HG03097 (cell line): ENCODE measurements around the gene KCP.

Source experiments
- ATAC-seq: cut with Tn5 transposase; IDR thresholded peaks from one replicate; pipeline ENCODE4 v1.9.1; 2021; ENCODE audit not compliant: unreplicated experiment, low FRiP score

KCP gene

DNA sequence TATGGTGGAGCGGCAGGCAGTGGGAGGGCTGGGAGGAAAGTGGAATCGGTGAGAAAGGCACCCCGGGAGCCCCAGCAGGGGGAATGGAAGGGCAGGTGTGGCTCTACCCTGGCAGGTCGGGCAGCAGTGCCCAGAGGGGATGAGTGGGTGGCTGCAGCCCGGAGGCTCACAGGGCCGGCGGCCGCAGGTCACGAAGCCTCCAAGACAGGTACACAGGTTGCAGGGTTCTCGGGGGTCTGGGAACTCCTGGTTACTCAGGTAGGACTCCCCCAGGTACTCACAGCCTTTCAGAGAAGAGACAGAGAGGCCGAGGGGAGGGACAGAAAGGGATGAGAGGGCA is 21.8 kb downstream of the KCP start:
- ATAC-seq: no peak

- no peak for ATAC-seq
Measured at GRCh38 chr7:128888039-128888755, 22.3 kb downstream of the KCP start.

GRCh38 chr7:128887169-128888038 is 23.1 kb downstream of the KCP start:
- no peak for ATAC-seq

GRCh38 chr7:128886391-128887168 is 23.9 kb downstream of the KCP start:
- ATAC-seq: no peak

DNA sequence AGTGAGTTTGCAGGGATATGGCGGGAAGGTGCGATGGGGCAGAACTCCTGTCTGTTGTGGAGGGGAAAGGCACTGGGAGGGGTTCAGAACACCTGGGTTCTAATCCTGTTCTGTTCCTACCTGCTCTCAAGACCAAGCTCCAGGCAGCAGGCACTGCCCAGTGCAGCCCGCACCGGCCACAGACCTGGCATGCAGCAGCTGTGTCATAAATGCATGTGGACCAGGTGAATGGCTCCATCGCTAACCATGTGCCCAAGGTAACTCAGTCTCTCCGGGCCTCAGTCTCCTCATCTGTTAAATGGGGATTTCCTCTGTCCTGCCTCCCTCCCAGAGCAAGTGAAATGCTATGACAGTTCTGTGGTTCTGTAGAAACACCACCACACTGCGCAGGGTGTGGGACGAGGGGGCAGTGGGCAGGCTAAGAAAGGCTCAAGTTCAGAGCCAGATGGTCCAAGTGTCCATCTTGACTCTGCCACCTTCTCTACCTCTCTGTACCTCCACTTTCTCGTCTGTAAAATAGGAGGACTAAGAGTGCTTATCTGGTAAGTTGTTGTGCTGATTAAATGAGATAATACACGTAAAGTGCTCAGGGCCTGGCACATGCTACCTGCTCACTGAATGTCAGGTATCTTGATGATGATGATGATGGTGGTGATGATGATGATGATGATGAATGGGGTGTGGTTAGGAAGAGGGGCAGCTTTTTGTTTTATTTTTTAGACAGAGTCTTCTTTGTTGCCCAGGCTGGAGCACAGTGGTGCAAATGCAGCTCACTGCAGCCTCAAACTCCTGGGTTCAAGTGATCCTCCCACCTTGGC is 24.9 kb downstream of the KCP start:
- no peak for ATAC-seq

GRCh38 chr7:128884561-128885369 is 25.7 kb downstream of the KCP start:
- no peak for ATAC-seq

DNA sequence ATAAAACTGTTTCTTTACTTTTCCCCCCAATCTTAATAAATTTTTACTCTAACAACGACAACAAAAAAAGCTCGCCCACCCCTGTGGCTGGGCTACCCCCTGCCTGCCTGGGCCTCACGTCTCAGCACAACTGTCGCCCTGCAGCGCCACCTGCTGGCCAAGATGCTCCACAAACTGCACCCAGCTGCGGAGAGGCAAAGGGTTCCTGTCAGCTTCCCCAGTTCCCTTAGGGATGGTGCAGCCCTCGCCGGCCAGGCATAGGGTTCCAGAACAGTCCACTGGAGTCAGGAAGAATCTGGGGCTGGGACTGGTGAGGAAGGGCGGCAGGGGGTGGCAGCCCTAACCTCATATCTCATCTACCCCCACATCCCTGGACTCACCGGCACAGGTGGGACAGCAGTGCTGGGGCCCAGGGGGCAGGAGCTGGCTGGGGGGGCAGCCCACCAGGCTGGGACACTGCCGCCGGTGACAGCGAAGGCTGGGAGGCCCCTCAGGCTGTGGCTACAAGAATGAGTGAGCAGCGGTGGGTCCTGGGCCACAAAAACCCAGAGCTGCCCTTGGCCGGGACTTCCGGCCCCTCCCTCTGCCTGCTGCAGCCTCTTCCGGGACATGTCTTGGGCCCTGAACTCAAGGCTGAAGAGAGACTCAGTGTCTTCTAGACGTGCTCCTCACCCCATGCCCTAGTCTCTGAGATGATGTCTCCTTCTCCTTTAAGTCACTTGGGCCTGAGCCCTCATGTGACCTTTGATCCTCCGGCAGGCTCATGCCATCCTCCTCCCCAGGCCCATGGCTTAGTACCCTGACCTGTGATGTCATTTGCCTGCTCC is 26.7 kb downstream of the KCP start:
- ATAC-seq: no peak

GRCh38 chr7:128882134-128882533 is 28.4 kb downstream of the KCP start:
- ATAC-seq: no peak

DNA sequence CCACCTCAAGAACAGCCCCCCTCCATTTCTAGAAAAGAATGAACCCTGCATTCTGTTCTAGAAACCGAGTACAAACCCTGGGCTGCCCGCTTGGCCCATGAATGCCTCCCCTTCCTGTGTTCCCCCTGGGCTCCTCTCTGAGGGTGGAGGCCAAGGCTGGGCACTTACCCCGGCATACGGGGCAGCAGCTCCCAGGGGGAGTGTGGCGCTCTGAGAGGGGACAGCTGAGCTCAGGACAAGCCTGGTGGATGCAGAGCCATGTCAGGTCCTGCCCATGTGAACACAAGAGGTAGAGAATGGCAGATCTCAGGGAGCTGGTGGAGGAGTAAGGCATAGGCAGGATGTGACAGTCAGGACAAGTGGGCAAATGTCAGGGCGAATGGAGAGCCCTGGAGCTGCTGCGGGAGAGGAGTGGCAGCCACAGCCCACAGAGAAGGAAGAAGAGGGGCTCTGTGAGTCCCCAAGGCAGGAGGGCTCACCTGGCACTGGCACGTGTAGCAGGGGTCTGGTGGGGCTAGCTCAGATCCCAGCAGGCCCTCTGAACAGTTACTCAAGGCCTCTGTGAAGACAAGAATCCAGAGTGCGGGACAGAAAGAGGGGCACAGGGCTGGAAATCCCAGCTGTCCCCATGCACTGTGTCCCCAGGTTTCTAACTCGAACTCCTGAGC is 28.9 kb downstream of the KCP start:
- ATAC-seq: no peak

DNA sequence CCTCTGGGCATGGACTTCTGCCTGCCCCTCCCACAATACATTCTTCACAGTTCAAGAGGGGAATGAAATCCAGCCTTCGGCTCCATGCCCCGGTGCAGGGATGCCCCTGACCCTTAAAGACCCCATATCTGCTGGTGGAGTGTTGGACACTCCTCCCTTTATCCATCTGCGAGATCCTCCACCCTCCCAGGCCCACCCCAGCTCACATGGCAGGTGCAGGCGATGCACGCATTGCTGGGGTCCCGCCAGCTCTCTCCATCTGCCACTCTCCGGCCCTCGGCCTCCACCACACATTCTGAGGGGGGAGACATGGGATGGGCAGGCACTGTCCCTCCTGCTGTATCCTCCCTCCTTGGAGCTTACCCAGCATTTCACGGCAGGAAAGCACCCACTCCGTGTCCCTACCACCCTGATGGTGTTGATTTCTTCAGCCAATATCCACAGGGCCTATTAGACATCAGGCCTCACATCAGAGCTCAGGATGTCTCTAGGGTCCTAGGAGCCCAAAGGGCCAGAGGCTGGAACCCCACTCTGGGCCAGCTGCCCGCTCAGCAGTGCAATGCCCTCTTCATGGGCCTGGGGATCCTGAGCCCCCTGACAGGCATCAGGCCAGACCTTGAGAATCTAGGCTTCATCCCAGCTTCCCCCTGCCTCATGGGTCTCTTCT is 29.6 kb downstream of the KCP start:
- ATAC-seq: no peak

- ATAC-seq: no peak
Measured at GRCh38 chr7:128879939-128880746, 30.4 kb downstream of the KCP start.

- no peak for ATAC-seq
Measured at GRCh38 chr7:128879461-128879938, 31.0 kb downstream of the KCP start.

- no peak for ATAC-seq
Measured at GRCh38 chr7:128878226-128879105, 32.0 kb downstream of the KCP start.

DNA sequence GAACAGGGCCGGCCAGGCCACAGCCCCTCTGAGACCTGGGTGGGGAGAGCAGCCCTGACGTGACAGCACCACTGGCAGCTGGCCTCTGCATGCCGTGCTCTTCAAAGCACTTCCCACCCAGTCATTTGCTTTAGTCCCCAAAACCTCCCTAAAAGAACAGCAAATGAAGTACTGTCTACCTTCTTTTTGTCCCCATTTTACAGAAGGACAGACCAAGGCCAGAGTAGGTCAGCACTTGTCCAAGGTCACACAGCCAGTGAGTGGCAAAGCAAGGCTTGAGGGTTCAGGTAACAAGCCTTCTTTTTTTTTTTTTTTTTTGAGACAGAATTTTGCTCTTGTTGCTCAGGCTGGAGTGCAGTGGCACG is 32.8 kb downstream of the KCP start:
- no peak for ATAC-seq

- ATAC-seq: no peak
Measured at GRCh38 chr7:128876978-128877755, 33.3 kb downstream of the KCP start.
